Nephron progenitor cell (in vitro differentiated cells): Measurements from ENCODE around the gene KLF13.

Experiments
- DNase-seq: peaks from one replicate; pipeline ENCODE4 v3.0.0; 2021
- H3K27ac Mint-ChIP-seq: 2 replicates; pipeline ENCODE4 v1.8.0; 2021; ENCODE audit warnings: mild to moderate bottlenecking, moderate library complexity, mixed read lengths
- H3K27me3 Mint-ChIP-seq: 2 replicates; pipeline ENCODE4 v1.8.0; 2021; ENCODE audit warnings: mild to moderate bottlenecking, low read depth, mixed read lengths; ENCODE audit not compliant: poor library complexity
- H3K36me3 Mint-ChIP-seq: 2 replicates; pipeline ENCODE4 v1.8.0; 2021; ENCODE audit warnings: low read depth, mixed read lengths
- H3K4me1 Mint-ChIP-seq: 2 replicates; pipeline ENCODE4 v1.8.0; 2021; ENCODE audit warnings: mixed read lengths
- H3K4me3 Mint-ChIP-seq: 2 replicates; pipeline ENCODE4 v1.8.0; 2021; ENCODE audit warnings: mild to moderate bottlenecking, moderate library complexity, mixed read lengths
- H3K9me3 Mint-ChIP-seq: 2 replicates; pipeline ENCODE4 v1.8.0; 2021; ENCODE audit warnings: mild to moderate bottlenecking, moderate library complexity, mixed read lengths
- CTCF ChIP-seq: fragments of 200-600 bp; sonication (generic); IDR thresholded peaks from 2 replicates; pipeline ENCODE4 v1.5.0; 2021; ENCODE audit warnings: antibody characterized with exemption

The KLF13 gene

GRCh38 chr15:31405200-31405920, 78.7 kb downstream of the KLF13 start:
- Mint-ChIP-seq H3K4me1 (peaks cover 22% of the 10 kb centered on the region), H3K27me3 (peaks cover 6% of the 10 kb centered on the region), H3K9me3 (peaks cover 54% of the 10 kb centered on the region), H3K4me3 (no peak overlapping the region), H3K36me3 (peaks cover 14% of the 10 kb centered on the region), H3K27ac (no peak overlapping the region)
- DNase-seq = no peak
- TF ChIP-seq CTCF = no peak

- H3K27ac Mint-ChIP-seq = no peak overlapping the region
- H3K4me1 Mint-ChIP-seq = peaks cover 9% of the 10 kb centered on the region
- H3K27me3 Mint-ChIP-seq = peaks cover 6% of the 10 kb centered on the region
- H3K36me3 Mint-ChIP-seq = peaks cover 14% of the 10 kb centered on the region
- TF ChIP-seq CTCF = no peak
- H3K9me3 Mint-ChIP-seq = peaks cover 60% of the 10 kb centered on the region
- no peak for DNase-seq
- no peak overlapping the region for H3K4me3 Mint-ChIP-seq
These were observed 80.7 kb downstream of the KLF13 start for GRCh38 chr15:31407376-31407775.

- no peak overlapping the region for H3K4me3 Mint-ChIP-seq
- DNase-seq = no peak
- peaks cover 6% of the 10 kb centered on the region for H3K27me3 Mint-ChIP-seq
- peaks cover 60% of the 10 kb centered on the region for H3K9me3 Mint-ChIP-seq
- peaks cover 16% of the 10 kb centered on the region for H3K36me3 Mint-ChIP-seq
- no peak overlapping the region for H3K27ac Mint-ChIP-seq
- H3K4me1 Mint-ChIP-seq = peaks cover 5% of the 10 kb centered on the region
- no peak for TF ChIP-seq CTCF
These were observed 81.2 kb downstream of the KLF13 start for GRCh38 chr15:31407851-31408250.

- DNase-seq = no peak
- H3K27me3 Mint-ChIP-seq = peaks cover 6% of the 10 kb centered on the region
- peaks cover 60% of the 10 kb centered on the region for H3K9me3 Mint-ChIP-seq
- H3K4me1 Mint-ChIP-seq = no peaks in the 10 kb centered on the region
- H3K36me3 Mint-ChIP-seq = peaks cover 18% of the 10 kb centered on the region
- no peak for TF ChIP-seq CTCF
- no peak overlapping the region for H3K27ac Mint-ChIP-seq
- no peak overlapping the region for H3K4me3 Mint-ChIP-seq
These were observed 82.1 kb downstream of the KLF13 start for GRCh38 chr15:31408724-31409123.

- Mint-ChIP-seq H3K27me3 (peaks cover 6% of the 10 kb centered on the region), H3K36me3 (peaks cover 18% of the 10 kb centered on the region), H3K9me3 (peaks cover 57% of the 10 kb centered on the region), H3K27ac (no peak overlapping the region), H3K4me3 (no peak overlapping the region), H3K4me1 (no peaks in the 10 kb centered on the region)
- DNase-seq = no peak
- no peak for TF ChIP-seq CTCF
These were observed 82.5 kb downstream of the KLF13 start for GRCh38 chr15:31409171-31409570.

GRCh38 chr15:31412824-31413223, 86.2 kb downstream of the KLF13 start:
- peaks cover 6% of the 10 kb centered on the region for H3K27me3 Mint-ChIP-seq

More at GRCh38 chr15:31412824-31413223, 86.2 kb downstream of the KLF13 start:
- H3K36me3 Mint-ChIP-seq = peaks cover 9% of the 10 kb centered on the region
- peaks cover 31% of the 10 kb centered on the region for H3K9me3 Mint-ChIP-seq
- DNase-seq = no peak
- no peak for TF ChIP-seq CTCF
- no peak overlapping the region for H3K27ac Mint-ChIP-seq
- no peak overlapping the region for H3K4me3 Mint-ChIP-seq
- no peaks in the 10 kb centered on the region for H3K4me1 Mint-ChIP-seq
